H1 (cell line): ENCODE data around the gene DLAT. TPM values are rescaled to one million over a fixed set of nuclear protein-coding genes. Genes with fewer than 3 reads are reported as not detected.

Source experiments
- ATF2 ChIP-seq: IDR thresholded peaks from 2 replicates; pipeline ENCODE4 v1.6.1; 2012; ENCODE audit warnings: low read length, inconsistent platforms
- BACH1 ChIP-seq: IDR thresholded peaks from 2 replicates; pipeline ENCODE4 v1.6.1; 2012; ENCODE audit warnings: low read length, improper control_type of control experiment
- CHD2 ChIP-seq: IDR thresholded peaks from 2 replicates; pipeline ENCODE4 v1.6.1; 2012; ENCODE audit warnings: low read length, improper control_type of control experiment
- GABPA ChIP-seq: IDR thresholded peaks from 2 replicates; pipeline ENCODE4 v1.6.1; 2011; ENCODE audit warnings: mild to moderate bottlenecking, low read length, moderate library complexity, borderline replicate concordance; ENCODE audit not compliant: insufficient read depth
- HDAC2 ChIP-seq, 2 experiments: fragments of 300-600 bp in 1 of 2; sonication (generic) in 1 of 2; IDR thresholded peaks; 2 replicates each; pipeline ENCODE4 v1.6.1; 2011 to 2012; ENCODE audit warnings: low read depth in 2 of 2, low read length in 2 of 2, mild to moderate bottlenecking in 2 of 2, moderate library complexity in 2 of 2, borderline replicate concordance in 1 of 2, inconsistent platforms in 1 of 2
- NRF1 ChIP-seq: IDR thresholded peaks from 2 replicates; pipeline ENCODE4 v1.6.1; 2011; ENCODE audit warnings: mild to moderate bottlenecking, low read depth, low read length, improper control_type of control experiment
- RAD21 ChIP-seq, 2 experiments: IDR thresholded peaks in 1 of 2; conservative IDR thresholded peaks in 1 of 2; 2 replicates each; pipeline ENCODE4 v1.6.1; 2011; ENCODE audit warnings: low read depth in 2 of 2, low read length in 2 of 2, improper control_type of control experiment in 1 of 2, inconsistent platforms in 1 of 2, mild to moderate bottlenecking in 1 of 2, moderate library complexity in 1 of 2
- RBBP5 ChIP-seq: IDR thresholded peaks from 2 replicates; pipeline ENCODE4 v1.7.1; 2012; ENCODE audit warnings: low read depth, mild to moderate bottlenecking, inconsistent platforms, low read length, moderate library complexity, borderline replicate concordance
- RFX5 ChIP-seq: IDR thresholded peaks from 2 replicates; pipeline ENCODE4 v1.6.1; 2011; ENCODE audit warnings: low read depth, low read length, improper control_type of control experiment, borderline replicate concordance
- SIN3A ChIP-seq, 2 experiments: IDR thresholded peaks in 1 of 2; conservative IDR thresholded peaks in 1 of 2; 2 replicates each; pipeline ENCODE4 v1.6.1; 2011 to 2012; ENCODE audit warnings: low read length in 2 of 2, improper control_type of control experiment in 1 of 2, low read depth in 1 of 2, mild to moderate bottlenecking in 1 of 2
- SUZ12 ChIP-seq: fragments of 200-600 bp; sonication (generic); IDR thresholded peaks from 2 replicates; pipeline ENCODE4 v1.6.1; 2012; ENCODE audit warnings: mild to moderate bottlenecking, inconsistent platforms, low read length, moderate library complexity, mixed read lengths
- TAF7 ChIP-seq: optimal IDR thresholded peaks from 2 replicates; pipeline ENCODE3; 2011; ENCODE audit warnings: low read depth, mild to moderate bottlenecking, inconsistent platforms, low read length, moderate library complexity, borderline replicate concordance
- TBP ChIP-seq: IDR thresholded peaks from 2 replicates; pipeline ENCODE4 v1.6.1; 2011; ENCODE audit warnings: low read depth, low read length, improper control_type of control experiment
- TEAD4 ChIP-seq: IDR thresholded peaks from 2 replicates; pipeline ENCODE4 v1.6.1; 2012; ENCODE audit warnings: low read depth, low read length, inconsistent platforms, mixed read lengths
- YY1 ChIP-seq: IDR thresholded peaks from 2 replicates; pipeline ENCODE4 v1.6.1; 2011; ENCODE audit warnings: low read depth, mild to moderate bottlenecking, low read length
- polyA plus RNA-seq, 7 experiments: library from polyadenylated mRNA; depleted of rRNA in 3 of 7; stranded (reverse) in 5 of 7; unstranded in 2 of 7; fragments of >200 nt in 5 of 7; fragments of 200-250 nt in 2 of 7; gene quantifications; 1 replicate in 5 of 7; 2 replicates in 1 of 7; 4 replicates in 1 of 7; pipeline versions ENCODE4 v1.2.1 to v1.2.3, GENCODE V29; 2011 to 2013; ENCODE audit warnings: missing spikeins in 2 of 7, mixed read lengths in 2 of 7
- total RNA-seq: library from RNA; stranded (reverse); fragmentation: NEBNext Ultra II Directional; extraction: Animal tissue kit (Norgen Biotek cat#: 25700); gene quantifications from 2 replicates; pipeline ENCODE4 v1.2.1, GENCODE V29; 2021
- TF ChIP-seq, protein P1 (sequence below), 3 experiments: IDR thresholded peaks; 1 replicate in 2 of 3; 2 replicates in 1 of 3; pipeline versions ENCODE4 v1.5.1 to v1.6.1; 2011; ENCODE audit warnings: low read length in 3 of 3, mild to moderate bottlenecking in 3 of 3, inconsistent platforms in 2 of 3, low read depth in 1 of 3, moderate library complexity in 1 of 3; ENCODE audit not compliant: insufficient read depth in 1 of 3; ENCODE audit errors: control extremely low read depth in 1 of 3

The DLAT gene
- total and polyA plus RNA-seq, 2 of the 8 experiments (the other 6 are each of a cell fraction or from before 2014, with no cell fraction given), result 23.1 to 66.2 TPM

- peak; percentile 74 for TF ChIP-seq CHD2
- no peak; the same call in 1 of the 2 replicates for TF ChIP-seq BACH1
- TF ChIP-seq TEAD4, result peak; percentile 57; the same call in 1 of the 2 replicates
- peak; percentile 46; the same call in 1 of the 2 replicates for TF ChIP-seq RBBP5
- TF ChIP-seq SUZ12, result no peak
- peak in 1 of 2 experiments; percentile 25; a peak in 1 of 4 replicates for TF ChIP-seq HDAC2 (IDR thresholded peaks at IDR 0.05; ENCODE audit: borderline replicate concordance in 1 of 2, low read depth in 2 of 2, low read length in 2 of 2)
- peak; percentile 87 for TF ChIP-seq TBP
- TF ChIP-seq, protein P1, sequence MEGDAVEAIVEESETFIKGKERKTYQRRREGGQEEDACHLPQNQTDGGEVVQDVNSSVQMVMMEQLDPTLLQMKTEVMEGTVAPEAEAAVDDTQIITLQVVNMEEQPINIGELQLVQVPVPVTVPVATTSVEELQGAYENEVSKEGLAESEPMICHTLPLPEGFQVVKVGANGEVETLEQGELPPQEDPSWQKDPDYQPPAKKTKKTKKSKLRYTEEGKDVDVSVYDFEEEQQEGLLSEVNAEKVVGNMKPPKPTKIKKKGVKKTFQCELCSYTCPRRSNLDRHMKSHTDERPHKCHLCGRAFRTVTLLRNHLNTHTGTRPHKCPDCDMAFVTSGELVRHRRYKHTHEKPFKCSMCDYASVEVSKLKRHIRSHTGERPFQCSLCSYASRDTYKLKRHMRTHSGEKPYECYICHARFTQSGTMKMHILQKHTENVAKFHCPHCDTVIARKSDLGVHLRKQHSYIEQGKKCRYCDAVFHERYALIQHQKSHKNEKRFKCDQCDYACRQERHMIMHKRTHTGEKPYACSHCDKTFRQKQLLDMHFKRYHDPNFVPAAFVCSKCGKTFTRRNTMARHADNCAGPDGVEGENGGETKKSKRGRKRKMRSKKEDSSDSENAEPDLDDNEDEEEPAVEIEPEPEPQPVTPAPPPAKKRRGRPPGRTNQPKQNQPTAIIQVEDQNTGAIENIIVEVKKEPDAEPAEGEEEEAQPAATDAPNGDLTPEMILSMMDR (IDR thresholded peaks at IDR 0.05; ENCODE audit: control extremely low read depth in 1 of 3, insufficient read depth in 1 of 3, low read depth in 1 of 3, low read length in 3 of 3), result peak in 1 of 3 experiments; percentile 17; a peak in 2 of 4 replicates
- TF ChIP-seq ATF2, result 0 out of 2 replicates have a peak, but pooled peaks have one; percentile 35
- no peak for TF ChIP-seq RFX5
- TF ChIP-seq TAF7, result peak; percentile 87
- TF ChIP-seq SIN3A (conservative IDR thresholded peaks at IDR 0.05 in 1 of 2, IDR thresholded peaks at IDR 0.05 in 1 of 2; ENCODE audit: low read depth in 1 of 2, low read length in 2 of 2), result peak in 1 of 2 experiments; percentile 40; a peak in 2 of 4 replicates
- TF ChIP-seq RAD21 (IDR thresholded peaks at IDR 0.05 in 1 of 2, conservative IDR thresholded peaks at IDR 0.05 in 1 of 2; ENCODE audit: low read depth in 2 of 2, low read length in 2 of 2), result peak in 1 of 2 experiments; percentile 3; a peak in 1 of 4 replicates
- peak; percentile 96 for TF ChIP-seq YY1
- TF ChIP-seq NRF1, result peak; percentile 79
- peak; percentile 95 for TF ChIP-seq GABPA
Observed at GRCh38 chr11:112086422-112087191, 61.4 kb downstream of the DLAT start, which contains the start of the genes SDHD and TIMM8B (continued).
